Esophagus muscularis mucosa (tissue), 4 donors: ENCODE measurements around the gene DIRAS1. TPM values are rescaled to one million over a fixed set of nuclear protein-coding genes. Genes with fewer than 3 reads are reported as not detected.

ENCODE experiments used
- DNase-seq: peaks from one replicate; pipeline ENCODE4 v3.0.0-alpha.2; 2017; ENCODE audit errors: extremely low spot score
- H3K27ac ChIP-seq, 4 donors: fragments of 200-600 bp; sonication (generic); replicated peaks in 1 of 4; 1 replicate in 3 of 4; 2 replicates in 1 of 4; pipeline ENCODE4 v1.5.1; 2016 to 2019; ENCODE audit warnings: mild to moderate bottlenecking in 1 of 4
- H3K27me3 ChIP-seq, 4 donors: fragments of 200-600 bp; sonication (generic); one replicate each; pipeline versions ENCODE4 v1.5.1 to v1.6.0; 2016 to 2019
- H3K36me3 ChIP-seq, 4 donors: fragments of 200-600 bp; sonication (generic); one replicate each; pipeline ENCODE4 v1.5.1; 2016 to 2019
- H3K4me1 ChIP-seq, 4 donors: fragments of 200-600 bp; sonication (generic); one replicate each; pipeline ENCODE4 v1.5.1; 2016 to 2019
- H3K4me3 ChIP-seq, 4 donors: fragments of 200-600 bp; sonication (generic); 1 replicate in 2 of 4; 2 replicates in 2 of 4; pipeline ENCODE4 v1.5.1; 2016 to 2019; ENCODE audit warnings: mild to moderate bottlenecking in 4 of 4, moderate library complexity in 1 of 4
- H3K9me3 ChIP-seq, 4 donors: fragments of 200-600 bp; sonication (generic); 1 replicate in 3 of 4; 2 replicates in 1 of 4; pipeline ENCODE4 v1.5.1; 2016 to 2019
- EP300 ChIP-seq: sonication (generic); formaldehyde crosslinking; IDR thresholded peaks from one replicate; pipeline ENCODE4 v1.6.1; 2017; ENCODE audit warnings: antibody characterized with exemption
- POLR2A ChIP-seq: fragments of 450-650 bp; IDR thresholded peaks from one replicate; pipeline ENCODE4 v1.6.1; 2017; ENCODE audit warnings: antibody characterized with exemption, moderate library complexity, mild to moderate bottlenecking, low read depth
- POLR2AphosphoS5 ChIP-seq, 2 donors: sonication (generic); formaldehyde crosslinking; IDR thresholded peaks; one replicate each; pipeline ENCODE4 v1.6.1; 2017; ENCODE audit warnings: antibody characterized with exemption in 2 of 2
- WGBS: methylation state at CpG from one replicate; pipeline ENCODE4 v1.1.5; 2018; 5-methylcytosine and 5-hydroxymethylcytosine counted together
- intact Hi-C: fragments of 100-400 bp; cut with DNase I; formaldehyde crosslinking; loops from one replicate; pipeline ENCODE4 v1.15.1; 2023
- total RNA-seq, 4 donors: library from RNA; depleted of rRNA; stranded (reverse); fragments of >200 nt; gene quantifications; one replicate each; pipeline versions ENCODE4 v1.1.0 to v1.2.1, GENCODE V29; 2016
- TF ChIP-seq, protein P1 (sequence below), 3 experiments: fragments of 200-600 bp in 2 of 3; fragments of 450-650 bp in 1 of 3; sonication (generic) in 2 of 3; IDR thresholded peaks; one replicate each; pipeline ENCODE4 v1.5.1; 2017 to 2019; ENCODE audit warnings: antibody characterized with exemption in 3 of 3, mild to moderate bottlenecking in 2 of 3, moderate library complexity in 1 of 3

Gene DIRAS1
- total RNA-seq, 4 donors from 2014 or later: 7.0 to 19.2 (median 14.3) TPM

DNA sequence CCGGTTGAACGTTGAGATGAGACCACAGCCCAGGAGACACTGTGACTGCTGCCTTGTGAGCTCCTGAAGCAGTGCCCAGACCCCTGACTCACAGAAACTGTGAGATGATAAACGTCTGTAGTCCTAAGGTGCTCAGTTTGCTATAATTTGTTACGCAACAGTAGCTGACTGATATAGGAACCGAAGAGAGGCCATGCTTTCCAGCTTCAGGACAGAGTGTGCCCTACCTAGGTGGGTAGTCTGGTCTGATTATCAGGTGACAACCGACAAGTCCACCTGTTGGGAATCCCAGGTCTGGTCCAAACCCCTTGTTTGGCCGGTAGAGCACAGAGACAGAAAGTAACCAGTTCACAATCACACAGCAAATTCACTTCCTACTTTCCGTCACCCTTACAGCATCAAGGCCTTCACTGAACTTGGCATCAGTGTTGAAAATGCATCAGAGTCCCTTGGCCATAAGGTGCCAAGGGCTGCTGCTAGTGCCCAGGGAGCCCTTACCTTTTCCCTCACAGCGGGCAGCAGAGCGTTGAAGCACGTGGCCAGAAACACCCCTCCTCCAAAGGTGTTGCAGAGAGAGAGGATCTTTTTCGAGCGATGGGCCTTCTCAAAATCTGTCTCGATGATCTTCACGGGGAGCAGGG lies 15.5 kb upstream of the DIRAS1 start:
- 94% methylated on average over 15 of the region's 15 CpGs for WGBS

DNA sequence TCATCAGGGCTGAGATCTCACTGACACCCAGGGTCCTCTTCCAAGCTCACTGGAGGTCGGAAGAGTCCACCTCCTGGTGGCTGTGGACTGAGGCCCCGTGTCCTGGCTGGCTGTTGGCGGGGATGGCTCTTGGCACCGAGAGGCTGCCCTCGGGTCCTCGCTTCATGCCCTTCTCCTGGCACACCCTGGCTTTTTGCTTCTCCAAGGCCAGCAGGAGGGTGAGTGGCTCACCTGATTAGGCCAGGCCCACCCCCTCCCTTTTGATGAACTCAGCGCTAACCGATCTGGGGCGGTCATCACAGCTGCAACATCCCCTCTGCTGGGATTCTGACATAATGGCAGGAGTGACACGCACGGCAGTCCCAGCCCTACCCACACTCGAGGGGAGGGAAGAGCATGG lies 14.2 kb upstream of the DIRAS1 start:
- WGBS: 97% methylated on average over 9 of the region's 12 CpGs
- TF ChIP-seq POLR2AphosphoS5 (IDR thresholded peaks at IDR 0.05) (no peak), EP300 (no peak), POLR2A (no peak)
- TF ChIP-seq, protein P1, sequence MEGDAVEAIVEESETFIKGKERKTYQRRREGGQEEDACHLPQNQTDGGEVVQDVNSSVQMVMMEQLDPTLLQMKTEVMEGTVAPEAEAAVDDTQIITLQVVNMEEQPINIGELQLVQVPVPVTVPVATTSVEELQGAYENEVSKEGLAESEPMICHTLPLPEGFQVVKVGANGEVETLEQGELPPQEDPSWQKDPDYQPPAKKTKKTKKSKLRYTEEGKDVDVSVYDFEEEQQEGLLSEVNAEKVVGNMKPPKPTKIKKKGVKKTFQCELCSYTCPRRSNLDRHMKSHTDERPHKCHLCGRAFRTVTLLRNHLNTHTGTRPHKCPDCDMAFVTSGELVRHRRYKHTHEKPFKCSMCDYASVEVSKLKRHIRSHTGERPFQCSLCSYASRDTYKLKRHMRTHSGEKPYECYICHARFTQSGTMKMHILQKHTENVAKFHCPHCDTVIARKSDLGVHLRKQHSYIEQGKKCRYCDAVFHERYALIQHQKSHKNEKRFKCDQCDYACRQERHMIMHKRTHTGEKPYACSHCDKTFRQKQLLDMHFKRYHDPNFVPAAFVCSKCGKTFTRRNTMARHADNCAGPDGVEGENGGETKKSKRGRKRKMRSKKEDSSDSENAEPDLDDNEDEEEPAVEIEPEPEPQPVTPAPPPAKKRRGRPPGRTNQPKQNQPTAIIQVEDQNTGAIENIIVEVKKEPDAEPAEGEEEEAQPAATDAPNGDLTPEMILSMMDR (IDR thresholded peaks at IDR 0.05): no peak
- H3K27me3 ChIP-seq: no peaks in the 10 kb centered on the region
- H3K27ac ChIP-seq: no peak overlapping the region
- DNase-seq: no peak
- H3K36me3 ChIP-seq: peaks cover 0 to 60% (median 50%) of the 10 kb centered on the region in 4 donors
- no peaks in the 10 kb centered on the region for H3K9me3 ChIP-seq
- peaks cover 11 to 24% (median 17%) of the 10 kb centered on the region in 4 donors for H3K4me1 ChIP-seq
- no peak overlapping the region for H3K4me3 ChIP-seq
- intact Hi-C loops: no loop called here

More for the DNA sequence above, 15.5 kb upstream of the DIRAS1 start:
- H3K27ac ChIP-seq: no peak overlapping the region
- peaks cover 0 to 11% (median 0%) of the 10 kb centered on the region in 4 donors for H3K27me3 ChIP-seq
- peaks cover 11 to 24% (median 17%) of the 10 kb centered on the region in 4 donors for H3K4me1 ChIP-seq
- H3K9me3 ChIP-seq: no peaks in the 10 kb centered on the region
- no peak for DNase-seq
- H3K4me3 ChIP-seq: no peak overlapping the region
- intact Hi-C loops: no loop called here
- TF ChIP-seq POLR2AphosphoS5 (IDR thresholded peaks at IDR 0.05) (no peak), POLR2A (no peak), EP300 (no peak)
- TF ChIP-seq, protein P1 (IDR thresholded peaks at IDR 0.05): no peak
- peaks cover 0 to 56% (median 48%) of the 10 kb centered on the region in 4 donors for H3K36me3 ChIP-seq

DNA sequence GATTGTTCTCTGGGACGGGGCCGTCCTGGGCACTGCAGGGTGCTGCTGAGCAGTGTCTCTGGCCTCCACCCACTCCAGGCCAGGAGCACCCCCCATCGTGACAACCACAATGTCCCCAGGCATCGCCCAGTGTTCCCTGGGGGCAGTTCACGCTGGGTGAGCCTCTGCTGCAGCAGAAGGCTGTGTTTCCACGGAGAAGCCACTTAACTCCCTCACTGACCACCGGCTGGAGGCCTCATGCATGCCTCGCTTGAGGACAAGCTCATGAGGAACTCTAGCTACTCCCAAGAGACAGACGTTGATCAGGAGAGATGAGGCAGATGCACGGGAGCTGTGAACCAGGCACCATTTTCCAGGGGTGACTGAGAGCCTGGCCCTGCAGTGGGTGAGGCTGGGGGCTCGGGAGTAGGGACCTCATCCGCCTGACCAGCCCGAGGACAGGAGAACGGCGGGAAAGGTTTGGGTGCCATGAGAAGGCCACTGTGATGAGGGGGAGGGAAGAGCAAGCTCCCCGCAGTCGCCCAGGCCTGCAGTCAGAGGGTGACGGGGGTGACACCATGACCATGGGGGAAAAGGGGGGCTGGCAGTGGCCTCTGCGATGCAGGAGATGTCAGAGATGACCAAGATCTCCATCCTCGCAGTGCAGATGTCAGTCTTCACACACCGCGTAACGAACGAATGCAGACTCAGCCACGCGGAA lies 13.6 kb upstream of the DIRAS1 start:
- no peaks in the 10 kb centered on the region for H3K27me3 ChIP-seq
- intact Hi-C loops: no loop called here
- H3K9me3 ChIP-seq: no peaks in the 10 kb centered on the region
- H3K36me3 ChIP-seq: peaks cover 0 to 60% (median 50%) of the 10 kb centered on the region in 4 donors
- TF ChIP-seq POLR2AphosphoS5 (IDR thresholded peaks at IDR 0.05): no peak
- no peak for TF ChIP-seq POLR2A
- TF ChIP-seq EP300: no peak
- TF ChIP-seq, protein P1 (IDR thresholded peaks at IDR 0.05): no peak
- H3K4me3 ChIP-seq: no peak overlapping the region
- 89% methylated on average over 22 of the region's 26 CpGs for WGBS
- DNase-seq: no peak
- H3K4me1 ChIP-seq: peaks cover 11 to 24% (median 16%) of the 10 kb centered on the region in 4 donors
- H3K27ac ChIP-seq: no peak overlapping the region

GRCh38 chr19:2733930-2734588 lies 12.9 kb upstream of the DIRAS1 start:
- DNase-seq: no peak
- Histone ChIP-seq H3K27me3 (no peaks in the 10 kb centered on the region), H3K4me1 (peaks cover 7 to 18% (median 10%) of the 10 kb centered on the region in 4 donors), H3K36me3 (peaks cover 0 to 60% (median 50%) of the 10 kb centered on the region in 4 donors), H3K4me3 (no peak overlapping the region), H3K27ac (no peak overlapping the region), H3K9me3 (no peaks in the 10 kb centered on the region)
- intact Hi-C loops: no loop called here
- TF ChIP-seq, protein P1 (IDR thresholded peaks at IDR 0.05): no peak
- TF ChIP-seq POLR2AphosphoS5 (IDR thresholded peaks at IDR 0.05) (no peak), EP300 (no peak), POLR2A (no peak)
- WGBS: 86% methylated on average over 35 of the region's 35 CpGs
